HepG2 (cell line): Measurements from ENCODE around the gene PSMG3. TPM values are rescaled to one million over a fixed set of nuclear protein-coding genes. Genes with fewer than 3 reads are reported as not detected.

ENCODE experiments used
- EEA1 ChIP-seq: sonication (generic); formaldehyde crosslinking; IDR thresholded peaks from 2 replicates; pipeline ENCODE4 v1.5.1; 2020; ENCODE audit warnings: mild to moderate bottlenecking, missing genetic modification reagents, borderline replicate concordance
- HMGXB4 ChIP-seq, 2 experiments: sonication (generic) in 1 of 2; formaldehyde crosslinking in 1 of 2; IDR thresholded peaks; 2 replicates each; pipeline versions ENCODE4 v1.4.0 to v1.6.1; 2018 to 2020; ENCODE audit warnings: missing genetic modification reagents in 2 of 2, borderline replicate concordance in 1 of 2, low read depth in 1 of 2, mild to moderate bottlenecking in 1 of 2, missing biosample characterization in 1 of 2
- NR2F1 ChIP-seq, 2 experiments: fragments of 450-650 bp in 1 of 2; formaldehyde crosslinking in 1 of 2; IDR thresholded peaks; 2 replicates each; pipeline versions ENCODE4 v1.5.0 to v1.6.1; 2016 to 2020; ENCODE audit warnings: mild to moderate bottlenecking in 1 of 2, missing compliant biosample characterization in 1 of 2, missing genetic modification reagents in 1 of 2, moderate library complexity in 1 of 2
- REL ChIP-seq: sonication (generic); formaldehyde crosslinking; conservative IDR thresholded peaks from 2 replicates; pipeline ENCODE4 v1.8.0; 2022; ENCODE audit warnings: mild to moderate bottlenecking, missing genetic modification reagents, moderate library complexity
- SATB2 ChIP-seq: sonication (generic); formaldehyde crosslinking; IDR thresholded peaks from 2 replicates; pipeline ENCODE4 v1.5.0; 2020; ENCODE audit warnings: missing genetic modification reagents
- ZBTB10 ChIP-seq: sonication (generic); formaldehyde crosslinking; IDR thresholded peaks from 2 replicates; pipeline ENCODE4 v1.4.0; 2020; ENCODE audit warnings: missing genetic modification reagents, borderline replicate concordance
- ZBTB14 ChIP-seq: sonication (generic); formaldehyde crosslinking; IDR thresholded peaks from 2 replicates; pipeline ENCODE4 v1.4.0; 2020; ENCODE audit warnings: missing genetic modification reagents
- ZFP1 ChIP-seq: IDR thresholded peaks from 2 replicates; pipeline ENCODE4 v1.6.1; 2016
- ZMYM4 ChIP-seq: sonication (generic); formaldehyde crosslinking; IDR thresholded peaks from 2 replicates; pipeline ENCODE4 v1.8.1; 2023; ENCODE audit warnings: mild to moderate bottlenecking, missing genetic modification reagents
- ZNF484 ChIP-seq: sonication (generic); formaldehyde crosslinking; IDR thresholded peaks from 2 replicates; pipeline ENCODE4 v1.5.1; 2020; ENCODE audit warnings: mild to moderate bottlenecking, low read depth, missing genetic modification reagents, borderline replicate concordance
- ZNF841 ChIP-seq: sonication (generic); formaldehyde crosslinking; IDR thresholded peaks from 2 replicates; pipeline ENCODE4 v1.8.1; 2023; ENCODE audit warnings: missing genetic modification reagents, borderline replicate concordance
- polyA plus RNA-seq, 8 experiments: library from polyadenylated mRNA; depleted of rRNA in 3 of 8; stranded (reverse) in 7 of 8; unstranded in 1 of 8; fragments of >200 nt; fragmentation: Illumina TruSeq in 4 of 8; extraction: Trizol in 4 of 8; gene quantifications; 2 replicates each; pipeline versions ENCODE4 v1.2.1 to v1.2.3, GENCODE V29; 2011 to 2016; ENCODE audit warnings: low read depth in 4 of 8, missing spikeins in 1 of 8, mixed read lengths in 1 of 8; ENCODE audit not compliant: insufficient read depth in 1 of 8
- total RNA-seq, 5 experiments: library from RNA; depleted of rRNA; stranded (reverse); fragments of >200 nt; fragmentation: Illumina TruSeq; extraction: Trizol; gene quantifications; 2 replicates each; pipeline ENCODE4 v1.2.3, GENCODE V29; 2016; ENCODE audit warnings: low read depth in 1 of 5
- TF ChIP-seq, protein P1 (sequence below): sonication (generic); formaldehyde crosslinking; IDR thresholded peaks from 2 replicates; pipeline ENCODE4 v1.4.0; 2020; ENCODE audit warnings: low read depth, missing genetic modification reagents
- TF ChIP-seq, protein P2 (sequence below): sonication (generic); formaldehyde crosslinking; IDR thresholded peaks from 2 replicates; pipeline ENCODE4 v1.8.1; 2022; ENCODE audit warnings: low read depth, mild to moderate bottlenecking, missing genetic modification reagents

The PSMG3 gene
- total and polyA plus RNA-seq, 2 of the 13 experiments (the other 11 are each of a cell fraction or from before 2014, with no cell fraction given): 29.6 to 48.4 TPM

DNA sequence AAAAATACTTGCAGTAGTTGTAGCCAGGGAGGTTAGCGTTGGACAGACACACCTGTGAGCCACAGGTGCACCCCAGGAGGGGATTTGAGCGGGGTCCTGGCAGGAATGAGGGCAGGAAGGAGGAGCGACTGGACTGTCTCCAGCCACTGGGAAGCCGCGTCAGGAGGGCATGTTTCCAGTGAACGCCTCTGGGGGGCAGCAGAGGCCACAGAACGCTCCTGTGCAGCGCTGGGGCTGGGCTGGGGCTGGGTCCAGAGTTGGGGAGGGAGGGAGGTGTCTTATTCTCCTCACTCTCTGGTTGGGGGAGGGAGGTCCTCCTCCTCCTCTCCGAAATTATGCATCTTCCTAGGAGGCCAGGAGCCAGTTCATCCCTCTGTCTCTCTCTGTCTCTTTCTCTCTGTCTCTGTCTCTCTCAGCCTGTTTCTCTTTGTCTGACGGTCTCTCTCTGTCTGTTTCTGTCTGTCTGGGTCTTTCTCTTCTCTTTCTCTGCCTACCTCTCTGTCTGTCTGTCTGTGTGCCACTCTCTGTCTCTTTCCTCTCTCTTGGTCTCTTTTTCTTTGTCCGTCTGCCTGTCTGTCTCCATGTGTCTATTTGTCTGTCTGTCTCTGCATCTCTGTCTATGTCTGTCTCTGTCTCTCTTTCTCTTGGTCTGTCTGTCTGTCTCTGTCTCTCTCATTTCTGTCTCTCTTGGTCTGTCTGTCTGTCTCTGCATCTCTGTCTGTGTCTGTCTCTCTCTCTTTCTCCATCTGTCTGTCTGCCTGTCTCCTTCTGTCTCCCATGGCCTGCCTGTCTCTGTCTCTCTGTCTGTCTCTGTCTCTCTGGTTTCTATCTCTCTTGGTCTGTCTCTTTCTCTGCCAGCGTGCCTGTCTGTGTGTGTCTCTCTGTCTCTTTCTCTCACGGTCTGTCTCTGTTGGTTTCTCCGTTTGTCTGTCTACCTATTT lies 9.9 kb upstream of the PSMG3 start (continued):
- TF ChIP-seq ZBTB10 (CRISPR knock-in tag): no peak
- no peak for TF ChIP-seq ZFP1 (CRISPR knock-in tag)
- no peak for TF ChIP-seq ZNF841 (CRISPR knock-in tag)
- TF ChIP-seq EEA1 (CRISPR knock-in tag): no peak
- 0 out of 2 replicates have a peak, but pooled peaks have one; percentile 15 for TF ChIP-seq ZMYM4
- no peak for TF ChIP-seq ZNF484 (CRISPR knock-in tag)
- no peak for TF ChIP-seq ZBTB14
- TF ChIP-seq SATB2 (CRISPR knock-in tag): no peak
- peak; percentile 27 to 46; a peak in 1 of 4 replicates for TF ChIP-seq HMGXB4 (CRISPR knock-in tag; IDR thresholded peaks at IDR 0.05; ENCODE audit: borderline replicate concordance in 1 of 2, low read depth in 1 of 2)
- TF ChIP-seq REL: no peak
- TF ChIP-seq, protein P1, sequence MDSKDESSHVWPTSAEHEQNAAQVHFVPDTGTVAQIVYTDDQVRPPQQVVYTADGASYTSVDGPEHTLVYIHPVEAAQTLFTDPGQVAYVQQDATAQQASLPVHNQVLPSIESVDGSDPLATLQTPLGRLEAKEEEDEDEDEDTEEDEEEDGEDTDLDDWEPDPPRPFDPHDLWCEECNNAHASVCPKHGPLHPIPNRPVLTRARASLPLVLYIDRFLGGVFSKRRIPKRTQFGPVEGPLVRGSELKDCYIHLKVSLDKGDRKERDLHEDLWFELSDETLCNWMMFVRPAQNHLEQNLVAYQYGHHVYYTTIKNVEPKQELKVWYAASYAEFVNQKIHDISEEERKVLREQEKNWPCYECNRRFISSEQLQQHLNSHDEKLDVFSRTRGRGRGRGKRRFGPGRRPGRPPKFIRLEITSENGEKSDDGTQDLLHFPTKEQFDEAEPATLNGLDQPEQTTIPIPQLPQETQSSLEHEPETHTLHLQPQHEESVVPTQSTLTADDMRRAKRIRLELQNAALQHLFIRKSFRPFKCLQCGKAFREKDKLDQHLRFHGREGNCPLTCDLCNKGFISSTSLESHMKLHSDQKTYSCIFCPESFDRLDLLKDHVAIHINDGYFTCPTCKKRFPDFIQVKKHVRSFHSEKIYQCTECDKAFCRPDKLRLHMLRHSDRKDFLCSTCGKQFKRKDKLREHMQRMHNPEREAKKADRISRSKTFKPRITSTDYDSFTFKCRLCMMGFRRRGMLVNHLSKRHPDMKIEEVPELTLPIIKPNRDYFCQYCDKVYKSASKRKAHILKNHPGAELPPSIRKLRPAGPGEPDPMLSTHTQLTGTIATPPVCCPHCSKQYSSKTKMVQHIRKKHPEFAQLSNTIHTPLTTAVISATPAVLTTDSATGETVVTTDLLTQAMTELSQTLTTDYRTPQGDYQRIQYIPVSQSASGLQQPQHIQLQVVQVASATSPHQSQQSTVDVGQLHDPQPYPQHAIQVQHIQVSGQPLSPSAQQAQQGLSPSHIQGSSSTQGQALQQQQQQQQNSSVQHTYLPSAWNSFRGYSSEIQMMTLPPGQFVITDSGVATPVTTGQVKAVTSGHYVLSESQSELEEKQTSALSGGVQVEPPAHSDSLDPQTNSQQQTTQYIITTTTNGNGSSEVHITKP (CRISPR knock-in tag): no peak
- TF ChIP-seq, protein P2, sequence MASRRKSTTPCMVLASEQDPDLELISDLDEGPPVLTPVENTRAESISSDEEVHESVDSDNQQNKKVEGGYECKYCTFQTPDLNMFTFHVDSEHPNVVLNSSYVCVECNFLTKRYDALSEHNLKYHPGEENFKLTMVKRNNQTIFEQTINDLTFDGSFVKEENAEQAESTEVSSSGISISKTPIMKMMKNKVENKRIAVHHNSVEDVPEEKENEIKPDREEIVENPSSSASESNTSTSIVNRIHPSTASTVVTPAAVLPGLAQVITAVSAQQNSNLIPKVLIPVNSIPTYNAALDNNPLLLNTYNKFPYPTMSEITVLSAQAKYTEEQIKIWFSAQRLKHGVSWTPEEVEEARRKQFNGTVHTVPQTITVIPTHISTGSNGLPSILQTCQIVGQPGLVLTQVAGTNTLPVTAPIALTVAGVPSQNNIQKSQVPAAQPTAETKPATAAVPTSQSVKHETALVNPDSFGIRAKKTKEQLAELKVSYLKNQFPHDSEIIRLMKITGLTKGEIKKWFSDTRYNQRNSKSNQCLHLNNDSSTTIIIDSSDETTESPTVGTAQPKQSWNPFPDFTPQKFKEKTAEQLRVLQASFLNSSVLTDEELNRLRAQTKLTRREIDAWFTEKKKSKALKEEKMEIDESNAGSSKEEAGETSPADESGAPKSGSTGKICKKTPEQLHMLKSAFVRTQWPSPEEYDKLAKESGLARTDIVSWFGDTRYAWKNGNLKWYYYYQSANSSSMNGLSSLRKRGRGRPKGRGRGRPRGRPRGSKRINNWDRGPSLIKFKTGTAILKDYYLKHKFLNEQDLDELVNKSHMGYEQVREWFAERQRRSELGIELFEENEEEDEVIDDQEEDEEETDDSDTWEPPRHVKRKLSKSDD: no peak
- no peak for TF ChIP-seq NR2F1 (CRISPR knock-in tag; IDR thresholded peaks at IDR 0.05)
